Mesodermal cell (in vitro differentiated cells): ENCODE results near the gene CDYL.

ENCODE experiments used
- H3K27ac ChIP-seq: 2 replicates; pipeline ENCODE4 v1.7.0; 2013; ENCODE audit warnings: mild to moderate bottlenecking, low read depth, low read length, moderate library complexity; ENCODE audit not compliant: severe bottlenecking
- H3K36me3 ChIP-seq: 2 replicates; pipeline ENCODE4 v1.7.1; 2013; ENCODE audit warnings: mild to moderate bottlenecking, low read length, moderate library complexity; ENCODE audit not compliant: control insufficient read depth, insufficient read depth
- H3K4me1 ChIP-seq: one replicate; pipeline ENCODE4 v1.7.1; 2013; ENCODE audit warnings: mild to moderate bottlenecking, low read length; ENCODE audit not compliant: insufficient read depth, control insufficient read depth, poor library complexity, severe bottlenecking
- H3K4me3 ChIP-seq: 2 replicates; pipeline ENCODE4 v1.7.0; 2013; ENCODE audit warnings: low read length, control low read depth, mild to moderate bottlenecking; ENCODE audit not compliant: insufficient read depth, poor library complexity, severe bottlenecking; ENCODE audit errors: extremely low read depth
- H3K9me3 ChIP-seq: 2 replicates; pipeline ENCODE4 v1.7.1; 2013; ENCODE audit warnings: mild to moderate bottlenecking, low read length, moderate library complexity; ENCODE audit not compliant: control insufficient read depth
- WGBS, 2 experiments: methylation state at CpG; one replicate each; pipeline ENCODE4 v1.1.5; 2013; ENCODE audit warnings: missing lambda C conversion rate in 2 of 2; ENCODE audit not compliant: insufficient coverage in 2 of 2; 5-methylcytosine and 5-hydroxymethylcytosine counted together

The CDYL gene

DNA sequence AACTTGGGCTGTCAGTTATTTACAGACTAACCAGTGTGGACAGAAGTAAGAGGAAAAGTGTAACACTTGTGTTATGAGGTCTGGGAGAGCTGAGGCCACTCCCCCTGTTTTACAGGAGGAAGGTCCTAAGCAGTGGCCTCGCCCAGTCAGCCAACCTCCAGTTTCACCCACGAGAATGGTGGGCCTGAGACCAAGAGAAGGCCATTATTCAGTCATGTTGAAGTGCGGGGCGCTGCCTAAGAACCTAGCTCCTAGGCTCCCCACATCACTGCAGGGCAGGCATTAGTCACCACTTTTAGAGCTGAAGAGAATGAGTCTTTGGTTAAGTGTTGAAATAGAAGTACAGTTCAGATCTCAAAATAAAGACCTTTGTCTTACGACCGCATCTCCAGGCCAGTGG is 27.9 kb downstream of the CDYL start:
- no peak overlapping the region for H3K4me3 ChIP-seq
- WGBS, 2 experiments: 67% methylated on average over 3 of the region's 6 CpGs; no CpG with 5 or more reads in 1 of the 2 experiments
- H3K27ac ChIP-seq: no peak overlapping the region
- H3K36me3 ChIP-seq: peaks cover 13% of the 10 kb centered on the region
- H3K4me1 ChIP-seq: peaks cover 16% of the 10 kb centered on the region
- H3K9me3 ChIP-seq: peaks cover 10% of the 10 kb centered on the region

DNA sequence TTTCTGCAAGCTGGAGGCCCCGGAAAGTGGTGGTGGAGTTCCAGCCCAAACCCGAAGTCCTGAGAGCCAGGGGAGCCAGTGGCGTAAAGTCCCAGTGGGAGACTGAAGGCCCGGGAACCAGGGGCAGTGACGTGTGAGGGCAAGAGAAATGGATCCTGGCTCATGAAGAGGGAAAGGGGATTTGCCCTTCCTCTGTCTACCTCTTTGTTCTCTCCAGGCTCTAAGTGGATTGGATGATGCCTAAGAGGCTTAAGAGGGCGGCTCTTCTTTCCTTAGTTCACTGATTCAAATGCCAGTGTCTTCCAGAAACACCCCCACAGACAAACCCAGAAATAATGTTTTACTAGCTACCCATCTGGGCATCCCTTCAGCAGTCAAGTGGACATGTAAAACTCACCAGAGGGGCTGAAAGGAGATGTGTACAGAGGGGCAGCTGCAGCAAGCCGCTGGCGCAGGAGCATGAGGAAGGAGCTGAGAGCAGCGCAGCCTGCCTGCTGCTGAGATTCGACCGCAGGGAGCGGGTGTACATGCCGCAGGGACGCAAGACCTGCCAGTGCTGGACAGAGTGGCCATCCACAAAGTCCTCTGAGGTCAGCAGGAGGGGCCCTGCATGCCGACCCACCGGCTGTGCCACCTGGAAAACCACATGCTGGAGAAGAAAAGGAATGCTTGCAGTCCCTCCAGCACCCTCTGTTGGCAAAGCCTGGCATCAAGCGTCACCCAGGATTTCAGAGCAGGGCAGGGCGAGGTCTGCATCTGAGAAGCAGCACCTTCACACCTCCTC is 29.5 kb downstream of the CDYL start:
- Histone ChIP-seq H3K4me1 (peaks cover 22% of the 10 kb centered on the region), H3K4me3 (no peak overlapping the region), H3K9me3 (peaks cover 15% of the 10 kb centered on the region), H3K27ac (no peak overlapping the region), H3K36me3 (peaks cover 14% of the 10 kb centered on the region)
- whole genome bisulfite sequencing, 2 experiments: 82 to 83% methylated on average over 7 to 17 of the region's 18 CpGs

- Histone ChIP-seq H3K4me3 (no peak overlapping the region), H3K27ac (no peak overlapping the region), H3K4me1 (peaks cover 27% of the 10 kb centered on the region), H3K9me3 (peaks cover 15% of the 10 kb centered on the region), H3K36me3 (peaks cover 14% of the 10 kb centered on the region)
- WGBS, 2 experiments: 89 to 92% methylated on average over 4 to 5 of the region's 7 CpGs
Measured at GRCh38 chr6:4806337-4806725, 30.1 kb downstream of the CDYL start.

DNA sequence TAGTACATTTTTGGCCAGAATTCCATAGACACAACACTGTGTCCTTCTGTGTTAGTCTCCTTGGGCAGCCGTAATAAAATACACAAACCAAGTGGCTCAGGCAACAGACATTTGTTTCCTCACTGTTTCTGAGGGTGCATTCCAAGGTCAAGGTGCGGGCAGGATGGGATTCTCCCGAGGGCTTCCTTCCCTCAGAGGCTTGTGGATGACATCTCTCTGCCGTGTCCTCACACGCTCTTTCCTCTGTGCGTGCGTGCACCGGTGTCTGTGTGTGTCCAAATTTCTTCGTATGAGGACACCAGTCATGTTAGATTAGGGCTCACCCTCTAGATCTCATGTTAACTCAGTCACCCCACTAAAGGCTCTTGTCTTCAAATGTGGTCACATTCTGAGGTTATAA is 30.6 kb downstream of the CDYL start:
- H3K4me1 ChIP-seq: peaks cover 28% of the 10 kb centered on the region
- 91 to 95% methylated on average over 7 to 8 of the region's 9 CpGs for WGBS, 2 experiments
- no peak overlapping the region for H3K27ac ChIP-seq
- H3K36me3 ChIP-seq: peaks cover 14% of the 10 kb centered on the region
- H3K9me3 ChIP-seq: peaks cover 15% of the 10 kb centered on the region
- H3K4me3 ChIP-seq: no peak overlapping the region

GRCh38 chr6:4808396-4808795 is 32.2 kb downstream of the CDYL start:
- H3K4me3 ChIP-seq: no peak overlapping the region
- 89 to 100% methylated on average over 3 to 5 of the region's 6 CpGs for WGBS, 2 experiments
- peaks cover 15% of the 10 kb centered on the region for H3K9me3 ChIP-seq
- H3K4me1 ChIP-seq: peaks cover 33% of the 10 kb centered on the region
- H3K36me3 ChIP-seq: peaks cover 14% of the 10 kb centered on the region
- no peak overlapping the region for H3K27ac ChIP-seq

GRCh38 chr6:4809999-4810918 is 34.1 kb downstream of the CDYL start:
- no peak overlapping the region for H3K4me3 ChIP-seq
- peak overlapping the region; percentile 79 for H3K27ac ChIP-seq
- 93 to 100% methylated on average over 2 to 3 of the region's 5 CpGs for WGBS, 2 experiments
- H3K36me3 ChIP-seq: peaks cover 14% of the 10 kb centered on the region
- H3K4me1 ChIP-seq: peaks cover 29% of the 10 kb centered on the region
- peaks cover 15% of the 10 kb centered on the region for H3K9me3 ChIP-seq

DNA sequence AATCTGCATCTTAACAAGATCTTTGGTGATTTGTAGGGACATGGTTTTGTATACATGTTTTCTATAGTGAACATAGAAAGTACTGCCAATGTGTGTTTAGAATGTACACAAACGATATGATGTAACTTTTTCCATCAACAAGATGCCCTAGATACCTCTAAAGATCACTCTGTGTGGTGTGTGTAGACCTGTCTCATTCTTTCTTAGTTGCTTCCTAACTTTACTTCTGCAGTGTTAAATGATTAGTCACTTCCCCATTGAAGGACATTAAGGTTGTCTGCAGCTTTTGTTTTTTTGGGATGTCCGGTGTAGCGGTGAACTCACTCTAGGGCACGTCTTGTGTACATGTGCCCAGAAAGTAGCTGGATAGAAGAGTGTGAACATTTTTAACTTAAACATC is 35.9 kb downstream of the CDYL start:
- Histone ChIP-seq H3K4me1 (peaks cover 25% of the 10 kb centered on the region), H3K9me3 (peaks cover 15% of the 10 kb centered on the region), H3K36me3 (peaks cover 14% of the 10 kb centered on the region), H3K4me3 (no peak overlapping the region), H3K27ac (peak overlapping the region; percentile 45)
- WGBS, 2 experiments: 90 to 97% methylated on average over 2 to 3 of the region's 4 CpGs

DNA sequence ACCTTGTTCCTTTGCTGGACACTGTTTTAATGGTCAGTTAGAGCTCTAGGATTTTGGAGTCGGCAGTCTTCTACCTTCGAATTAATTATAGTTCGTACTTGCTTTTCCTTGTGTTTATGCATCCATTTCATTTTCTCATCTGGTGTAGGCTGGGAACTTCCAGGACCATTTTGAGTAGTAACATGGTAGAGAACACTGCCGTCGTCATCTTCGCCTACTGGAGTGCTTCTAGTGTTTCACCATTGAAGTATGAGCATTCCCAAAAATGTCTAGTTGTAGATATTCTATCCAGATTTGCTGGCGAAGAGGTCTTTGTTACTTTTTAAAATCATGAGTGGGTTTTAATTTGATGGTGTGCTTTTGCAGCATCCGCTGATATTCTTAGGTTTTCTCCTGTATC is 36.9 kb downstream of the CDYL start:
- Histone ChIP-seq H3K9me3 (peaks cover 15% of the 10 kb centered on the region), H3K36me3 (peaks cover 11% of the 10 kb centered on the region), H3K4me1 (peaks cover 25% of the 10 kb centered on the region), H3K27ac (no peak overlapping the region), H3K4me3 (no peak overlapping the region)
- 94 to 100% methylated on average over 4 to 7 of the region's 8 CpGs for WGBS, 2 experiments

GRCh38 chr6:4814212-4814611 is 38.0 kb downstream of the CDYL start:
- Histone ChIP-seq H3K9me3 (peaks cover 4% of the 10 kb centered on the region), H3K4me3 (no peak overlapping the region), H3K27ac (no peak overlapping the region), H3K4me1 (peaks cover 25% of the 10 kb centered on the region), H3K36me3 (peaks cover under 1% of the 10 kb centered on the region)

DNA sequence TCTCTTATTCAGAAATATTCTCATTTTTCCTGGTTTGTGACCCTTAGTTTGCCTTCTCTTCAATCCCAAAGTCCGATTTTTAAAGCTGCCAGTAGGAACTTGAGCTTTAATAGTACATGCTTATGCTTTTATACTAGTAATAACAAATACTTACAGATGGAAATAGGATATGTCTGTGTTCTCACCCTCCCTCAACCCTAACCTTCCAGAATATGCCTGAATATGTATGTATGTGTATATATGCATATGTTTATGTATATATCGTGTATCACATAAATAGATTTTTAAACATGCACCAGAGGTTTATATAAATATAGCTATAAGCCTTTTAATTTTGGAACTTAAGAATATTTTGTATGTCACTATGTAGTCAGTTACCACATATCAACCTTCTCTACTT is 38.8 kb downstream of the CDYL start:
- Histone ChIP-seq H3K36me3 (no peaks in the 10 kb centered on the region), H3K4me3 (no peak overlapping the region), H3K9me3 (peaks cover 2% of the 10 kb centered on the region), H3K27ac (no peak overlapping the region), H3K4me1 (peaks cover 26% of the 10 kb centered on the region)
- no CpG with 5 or more reads among the region's 2 CpGs for WGBS, 2 experiments
